Globus pallidus (tissue), 1 donor: ENCODE results near the gene ASTN2.

Experiments
- DNase-seq: peaks from one replicate; pipeline ENCODE4 v3.0.0-alpha.2; 2015; ENCODE audit warnings: low spot score

ASTN2 gene

GRCh38 chr9:116668970-116669695, 745.7 kb downstream of the ASTN2 start:
- DNase-seq = no peak

GRCh38 chr9:116663581-116663980, 751.3 kb downstream of the ASTN2 start:
- no peak for DNase-seq

GRCh38 chr9:116662646-116663310, 752.1 kb downstream of the ASTN2 start:
- no peak for DNase-seq

- peak; percentile 71 for DNase-seq
Measured at GRCh38 chr9:116661037-116661954, 753.6 kb downstream of the ASTN2 start.

GRCh38 chr9:116658265-116658664, 756.6 kb downstream of the ASTN2 start:
- no peak for DNase-seq

- DNase-seq = no peak
Measured at GRCh38 chr9:116656977-116657376, 757.9 kb downstream of the ASTN2 start.

- DNase-seq = no peak
Measured at GRCh38 chr9:116656501-116656971, 758.3 kb downstream of the ASTN2 start.

GRCh38 chr9:116654059-116654355, 760.9 kb downstream of the ASTN2 start:
- no peak for DNase-seq

- DNase-seq = peak; percentile 46
Measured at GRCh38 chr9:116653348-116654058, 761.4 kb downstream of the ASTN2 start.

- DNase-seq = no peak
Measured at GRCh38 chr9:116647515-116647809, 767.4 kb downstream of the ASTN2 start.

- DNase-seq = peak; percentile 47
Measured at GRCh38 chr9:116646661-116647514, 768.0 kb downstream of the ASTN2 start.

- DNase-seq = no peak
Measured at GRCh38 chr9:116644091-116644688, 770.7 kb downstream of the ASTN2 start.

- DNase-seq = no peak
Measured at GRCh38 chr9:116643691-116644090, 771.2 kb downstream of the ASTN2 start.

- DNase-seq = no peak
Measured at GRCh38 chr9:116641292-116642059, 773.4 kb downstream of the ASTN2 start.

GRCh38 chr9:116639251-116639741, 775.6 kb downstream of the ASTN2 start:
- no peak for DNase-seq

GRCh38 chr9:116635908-116636307, 778.9 kb downstream of the ASTN2 start:
- DNase-seq = peak; percentile 66

GRCh38 chr9:116632990-116633838, 781.6 kb downstream of the ASTN2 start:
- no peak for DNase-seq

- no peak for DNase-seq
Measured at GRCh38 chr9:116629634-116630033, 785.2 kb downstream of the ASTN2 start.

- no peak for DNase-seq
Measured at GRCh38 chr9:116628716-116629115, 786.1 kb downstream of the ASTN2 start.
